ENCODE data around the gene GPR156. TPM values are rescaled to one million over a fixed set of nuclear protein-coding genes. Genes with fewer than 3 reads are reported as not detected.

The GPR156 gene
- total and polyA plus RNA-seq, 2 donors (not counting 3 experiments of a cell fraction or from before 2014, with no cell fraction given) = 0.14 to 0.27 TPM

Small RNAs within 50 kb of the gene (small RNA-seq; reads per million reads assigned to genes)
- gene RF00019 (ENCODE audit: insufficient read depth, insufficient read length, low read depth, low replicate concordance) (not detected), gene RN7SL397P (ENCODE audit: insufficient read depth, insufficient read length, low read depth, low replicate concordance) (not detected)

Other genes with a start within 250 kb of the GPR156 start
- gene GSK3B, start 190.8 kb downstream of the GPR156 start, total RNA-seq = 50.1 and 52.0 TPM in 2 replicates
- 19.2 and 22.1 TPM in 2 replicates for gene GSK3B, start 190.8 kb downstream of the GPR156 start, polyA plus RNA-seq
- gene LRRC58, start 64.1 kb upstream of the GPR156 start, total RNA-seq = 11.9 and 12.3 TPM in 2 replicates
- gene LRRC58, start 64.1 kb upstream of the GPR156 start, polyA plus RNA-seq = 2.7 and 3.7 TPM in 2 replicates
- 522 and 562 TPM in 2 replicates for gene FSTL1, start 165.8 kb upstream of the GPR156 start, total RNA-seq
- gene FSTL1, start 165.8 kb upstream of the GPR156 start, polyA plus RNA-seq = 235 and 237 TPM in 2 replicates

All from endothelial cell of umbilical vein (primary cell).